HCT116 (cell line): ENCODE results near the gene PSMB4. TPM values are rescaled to one million over a fixed set of nuclear protein-coding genes. Genes with fewer than 3 reads are reported as not detected.
"Not testable (repeated sequence)": the region's sequence is repeated elsewhere in the genome, so short reads cannot be mapped to it uniquely, and the experiment has no call there.

ENCODE experiments used
- ATAC-seq: fragments of 200-7000 bp; cut with Tn5 transposase; 2 replicates; pipeline ENCODE4 v1.9.1; 2020; ENCODE audit warnings: mild to moderate bottlenecking, moderate library complexity
- BruUV-seq: library from RNA; stranded (reverse); fragments of 400-500 nt; replicated peaks from 2 replicates; lab custom pipeline; 2021; lab: Mats Ljungman, UMichigan
- CTCF ChIA-PET: fragments of 300-600 bp; sonication (Branson Sonifier 250); formaldehyde crosslinking; loops from one replicate; lab custom pipeline; 2021; ENCODE audit warnings: antibody characterized with exemption; lab: Charles Lee
- POLR2A ChIA-PET: fragments of 300-600, 350-600 bp; sonication (Branson Sonifier 250); formaldehyde crosslinking; loops from one replicate; lab custom pipeline; 2021; ENCODE audit warnings: antibody characterized with exemption; lab: Charles Lee
- RAD21 ChIA-PET, 2 experiments: fragments of 300-600 bp; sonication (Branson Sonifier 250); formaldehyde crosslinking; loops; one replicate each; lab custom pipeline; 2023; ENCODE audit warnings: low total read pairs in 2 of 2; ENCODE audit not compliant: uncharacterized antibody in 2 of 2, unreplicated experiment in 2 of 2, low non-redundant PET in 1 of 2; lab: Charles Lee
- DNase-seq: peaks from one replicate; pipeline ENCODE4 v3.0.0-alpha.2; 2010; ENCODE audit warnings: low read depth, low spot score
- H2AFZ ChIP-seq: fragments of 200-600 bp; shearing (Covaris generic), sonication (generic); 2 replicates; pipeline ENCODE4 v1.6.1; 2017; ENCODE audit warnings: low read depth, mixed run types, mixed read lengths, antibody characterized with exemption, low read length; ENCODE audit not compliant: poor library complexity, severe bottlenecking
- H3K27ac ChIP-seq: 2 replicates; pipeline ENCODE4 v1.5.1; 2012; ENCODE audit warnings: low read depth, low read length
- H3K27me3 ChIP-seq: fragments of 200-600 bp; sonication (generic); 2 replicates; pipeline ENCODE4 v1.6.1; 2016; ENCODE audit warnings: mixed run types, low read length, mixed read lengths; ENCODE audit not compliant: insufficient read depth
- H3K36me3 ChIP-seq, 2 experiments: fragments of 200-500 bp in 1 of 2; fragments of 200-600 bp in 1 of 2; sonication (Bioruptor generic) in 1 of 2; sonication (generic) in 1 of 2; 2 replicates each; pipeline versions ENCODE4 v1.5.1 to v1.6.1; 2014 to 2016; ENCODE audit warnings: low read length in 2 of 2, inconsistent platforms in 1 of 2, mixed read lengths in 1 of 2, mixed run types in 1 of 2; ENCODE audit not compliant: insufficient read depth in 2 of 2, control insufficient read depth in 1 of 2
- H3K4me1 ChIP-seq, 2 experiments: fragments of 200-600 bp in 1 of 2; sonication (generic) in 1 of 2; 2 replicates each; pipeline versions ENCODE4 v1.5.1 to v1.6.1; 2012 to 2017; ENCODE audit warnings: low read length in 2 of 2, inconsistent platforms in 1 of 2, mild to moderate bottlenecking in 1 of 2, mixed read lengths in 1 of 2, mixed run types in 1 of 2, moderate library complexity in 1 of 2; ENCODE audit not compliant: insufficient read depth in 2 of 2, control insufficient read depth in 1 of 2
- H3K4me2 ChIP-seq: fragments of 200-600 bp; sonication (generic); 2 replicates; pipeline ENCODE4 v1.6.1; 2017; ENCODE audit warnings: mixed run types, low read length, mixed read lengths
- H3K4me3 ChIP-seq, 2 experiments: fragments of 200-600 bp in 1 of 2; sonication (generic) in 1 of 2; replicated peaks in 1 of 2; 2 replicates each; pipeline ENCODE4 v1.5.1; 2011 to 2016; ENCODE audit warnings: low read length in 2 of 2, control low read depth in 1 of 2, low read depth in 1 of 2, mild to moderate bottlenecking in 1 of 2, mixed read lengths in 1 of 2, mixed run types in 1 of 2
- H3K79me2 ChIP-seq: fragments of 200-600 bp; sonication (generic); 2 replicates; pipeline ENCODE4 v1.6.1; 2017; ENCODE audit warnings: mild to moderate bottlenecking, mixed run types, low read length, moderate library complexity, mixed read lengths; ENCODE audit not compliant: insufficient read depth
- H3K9ac ChIP-seq: fragments of 200-600 bp; sonication (generic); 2 replicates; pipeline ENCODE4 v1.6.1; 2016; ENCODE audit warnings: low read length, mixed read lengths
- H3K9me2 ChIP-seq: fragments of 200-600 bp; sonication (generic), shearing (Covaris generic); 2 replicates; pipeline ENCODE4 v1.6.1; 2017; ENCODE audit warnings: mixed run types, mild to moderate bottlenecking, moderate library complexity; ENCODE audit not compliant: insufficient read depth
- H3K9me3 ChIP-seq, 2 experiments: fragments of 200-500 bp in 1 of 2; fragments of 200-600 bp in 1 of 2; sonication (Bioruptor generic) in 1 of 2; sonication (generic) in 1 of 2; 2 replicates each; pipeline ENCODE4 v1.6.1; 2014 to 2017; ENCODE audit warnings: low read length in 2 of 2, mixed read lengths in 2 of 2, inconsistent platforms in 1 of 2, low read depth in 1 of 2, mild to moderate bottlenecking in 1 of 2, mixed run types in 1 of 2, moderate library complexity in 1 of 2; ENCODE audit not compliant: control insufficient read depth in 1 of 2, insufficient read depth in 1 of 2
- H4K20me1 ChIP-seq: fragments of 200-600 bp; sonication (generic), shearing (Covaris generic); 2 replicates; pipeline ENCODE4 v1.6.1; 2017; ENCODE audit warnings: mixed run types, mild to moderate bottlenecking, moderate library complexity; ENCODE audit not compliant: insufficient read depth
- CEBPB ChIP-seq: IDR thresholded peaks from 2 replicates; pipeline ENCODE4 v1.6.1; 2012; ENCODE audit warnings: low read depth
- EZH2phosphoT487 ChIP-seq: fragments of 200-600 bp; IDR thresholded peaks from 2 replicates; pipeline ENCODE4 v1.6.1; 2018; ENCODE audit warnings: antibody characterized with exemption, borderline replicate concordance
- FOSL1 ChIP-seq: IDR thresholded peaks from 2 replicates; pipeline ENCODE4 v1.6.1; 2012; ENCODE audit warnings: low read depth
- SIN3A ChIP-seq: IDR thresholded peaks from 2 replicates; pipeline ENCODE4 v1.6.1; 2012; ENCODE audit warnings: low read depth
- SP1 ChIP-seq: IDR thresholded peaks from 2 replicates; pipeline ENCODE4 v1.6.1; 2012; ENCODE audit warnings: low read depth
- TCF7L2 ChIP-seq: IDR thresholded peaks from 2 replicates; pipeline ENCODE4 v1.7.0; 2011; ENCODE audit warnings: borderline replicate concordance, inconsistent platforms; ENCODE audit not compliant: insufficient read depth, insufficient read length; ENCODE audit errors: extremely low read depth
- ZNF274 ChIP-seq: fragments of 200-500 bp; sonication (Bioruptor generic); IDR thresholded peaks from 2 replicates; pipeline ENCODE4 v1.6.1; 2014; ENCODE audit warnings: mild to moderate bottlenecking, low read depth, low read length, inconsistent platforms
- intact Hi-C: fragments of 100-400 bp; cut with micrococcal nuclease; formaldehyde crosslinking; loops from 2 replicates; pipeline ENCODE4 v1.10.0; 2022
- total RNA-seq: library from RNA; stranded (reverse); gene quantifications from one replicate; pipeline ENCODE4 v1.2.1, GENCODE V29; 2021; ENCODE audit not compliant: unreplicated experiment
- TF ChIP-seq, protein P1 (sequence below): IDR thresholded peaks from 2 replicates; pipeline ENCODE4 v1.6.1; 2011; ENCODE audit warnings: mild to moderate bottlenecking, low read length, moderate library complexity; ENCODE audit not compliant: insufficient replicate concordance; ENCODE audit errors: extremely low read depth
- TF ChIP-seq, protein P2 (sequence below): IDR thresholded peaks from 2 replicates; pipeline ENCODE4 v1.6.1; 2012
- TF ChIP-seq, protein P3 (sequence below), 3 experiments: fragments of 200-600 bp in 1 of 3; sonication (generic) in 1 of 3; IDR thresholded peaks in 2 of 3; conservative IDR thresholded peaks in 1 of 3; 2 replicates each; pipeline ENCODE4 v1.5.1; 2012 to 2017; ENCODE audit warnings: low read depth in 2 of 3, low read length in 2 of 3, antibody characterized with exemption in 1 of 3, borderline replicate concordance in 1 of 3, control low read depth in 1 of 3, mild to moderate bottlenecking in 1 of 3, mixed read lengths in 1 of 3, mixed run types in 1 of 3, moderate library complexity in 1 of 3; ENCODE audit not compliant: insufficient read depth in 1 of 3

The PSMB4 gene
- total RNA-seq, 1 experiment from 2014 or later, result 341 TPM

DNA sequence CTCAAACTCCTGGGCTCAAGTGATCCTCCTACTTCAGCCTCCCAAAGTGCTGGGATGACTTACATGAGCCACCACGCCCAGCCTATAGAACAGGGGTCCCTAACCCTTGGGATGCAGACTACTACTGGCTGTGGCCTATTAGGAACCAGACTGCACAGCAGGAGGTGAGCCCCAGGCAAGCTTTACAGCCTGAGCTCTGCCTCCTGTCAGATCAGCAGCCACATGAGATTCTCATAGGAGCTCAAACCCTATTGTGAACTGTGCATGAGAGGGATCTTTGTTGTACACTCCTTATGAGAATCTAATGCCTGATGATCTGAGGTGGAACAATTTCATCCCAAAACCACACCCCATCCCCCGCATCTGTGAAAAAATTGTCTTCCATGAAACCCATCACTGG lies 13.4 kb upstream of the PSMB4 start:
- Histone ChIP-seq H2AFZ (no peak overlapping the region), H3K4me2 (no peak overlapping the region), H3K27me3 (no peaks in the 10 kb centered on the region), H3K4me3 (no peak overlapping the region), H3K79me2 (no peaks in the 10 kb centered on the region), H3K36me3 (no peaks in the 10 kb centered on the region), H3K9me2 (no peaks in the 10 kb centered on the region), H3K9me3 (no peaks in the 10 kb centered on the region), H3K9ac (no peak overlapping the region), H3K4me1 (no peaks in the 10 kb centered on the region), H3K27ac (no peak overlapping the region), H4K20me1 (no peaks in the 10 kb centered on the region)
- no TSS peak for BruUV-seq
- TF ChIP-seq, protein P1, sequence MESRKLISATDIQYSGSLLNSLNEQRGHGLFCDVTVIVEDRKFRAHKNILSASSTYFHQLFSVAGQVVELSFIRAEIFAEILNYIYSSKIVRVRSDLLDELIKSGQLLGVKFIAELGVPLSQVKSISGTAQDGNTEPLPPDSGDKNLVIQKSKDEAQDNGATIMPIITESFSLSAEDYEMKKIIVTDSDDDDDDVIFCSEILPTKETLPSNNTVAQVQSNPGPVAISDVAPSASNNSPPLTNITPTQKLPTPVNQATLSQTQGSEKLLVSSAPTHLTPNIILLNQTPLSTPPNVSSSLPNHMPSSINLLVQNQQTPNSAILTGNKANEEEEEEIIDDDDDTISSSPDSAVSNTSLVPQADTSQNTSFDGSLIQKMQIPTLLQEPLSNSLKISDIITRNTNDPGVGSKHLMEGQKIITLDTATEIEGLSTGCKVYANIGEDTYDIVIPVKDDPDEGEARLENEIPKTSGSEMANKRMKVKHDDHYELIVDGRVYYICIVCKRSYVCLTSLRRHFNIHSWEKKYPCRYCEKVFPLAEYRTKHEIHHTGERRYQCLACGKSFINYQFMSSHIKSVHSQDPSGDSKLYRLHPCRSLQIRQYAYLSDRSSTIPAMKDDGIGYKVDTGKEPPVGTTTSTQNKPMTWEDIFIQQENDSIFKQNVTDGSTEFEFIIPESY, result no peak
- TF ChIP-seq FOSL1 (no peak), TCF7L2 (no peak), ZNF274 (no peak), EZH2phosphoT487 (no peak), SP1 (no peak), SIN3A (no peak), CEBPB (no peak)
- TF ChIP-seq, protein P2, sequence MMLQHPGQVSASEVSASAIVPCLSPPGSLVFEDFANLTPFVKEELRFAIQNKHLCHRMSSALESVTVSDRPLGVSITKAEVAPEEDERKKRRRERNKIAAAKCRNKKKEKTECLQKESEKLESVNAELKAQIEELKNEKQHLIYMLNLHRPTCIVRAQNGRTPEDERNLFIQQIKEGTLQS, result no peak
- TF ChIP-seq, protein P3, sequence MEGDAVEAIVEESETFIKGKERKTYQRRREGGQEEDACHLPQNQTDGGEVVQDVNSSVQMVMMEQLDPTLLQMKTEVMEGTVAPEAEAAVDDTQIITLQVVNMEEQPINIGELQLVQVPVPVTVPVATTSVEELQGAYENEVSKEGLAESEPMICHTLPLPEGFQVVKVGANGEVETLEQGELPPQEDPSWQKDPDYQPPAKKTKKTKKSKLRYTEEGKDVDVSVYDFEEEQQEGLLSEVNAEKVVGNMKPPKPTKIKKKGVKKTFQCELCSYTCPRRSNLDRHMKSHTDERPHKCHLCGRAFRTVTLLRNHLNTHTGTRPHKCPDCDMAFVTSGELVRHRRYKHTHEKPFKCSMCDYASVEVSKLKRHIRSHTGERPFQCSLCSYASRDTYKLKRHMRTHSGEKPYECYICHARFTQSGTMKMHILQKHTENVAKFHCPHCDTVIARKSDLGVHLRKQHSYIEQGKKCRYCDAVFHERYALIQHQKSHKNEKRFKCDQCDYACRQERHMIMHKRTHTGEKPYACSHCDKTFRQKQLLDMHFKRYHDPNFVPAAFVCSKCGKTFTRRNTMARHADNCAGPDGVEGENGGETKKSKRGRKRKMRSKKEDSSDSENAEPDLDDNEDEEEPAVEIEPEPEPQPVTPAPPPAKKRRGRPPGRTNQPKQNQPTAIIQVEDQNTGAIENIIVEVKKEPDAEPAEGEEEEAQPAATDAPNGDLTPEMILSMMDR (IDR thresholded peaks at IDR 0.05 in 2 of 3, conservative IDR thresholded peaks at IDR 0.05 in 1 of 3; ENCODE audit: borderline replicate concordance in 1 of 3, insufficient read depth in 1 of 3, low read depth in 2 of 3, low read length in 2 of 3), result no peak
- no peak for DNase-seq
- RAD21 ChIA-PET, result no interaction called here
- intact Hi-C loops, result no loop called here
- no peak for ATAC-seq
- POLR2A ChIA-PET, result interaction anchor here (2.3 kb wide), 1 partner anchor 13 kb away, joined by 6 read pairs; the partner anchor contains the start of gene PSMB4
- CTCF ChIA-PET, result no interaction called here

DNA sequence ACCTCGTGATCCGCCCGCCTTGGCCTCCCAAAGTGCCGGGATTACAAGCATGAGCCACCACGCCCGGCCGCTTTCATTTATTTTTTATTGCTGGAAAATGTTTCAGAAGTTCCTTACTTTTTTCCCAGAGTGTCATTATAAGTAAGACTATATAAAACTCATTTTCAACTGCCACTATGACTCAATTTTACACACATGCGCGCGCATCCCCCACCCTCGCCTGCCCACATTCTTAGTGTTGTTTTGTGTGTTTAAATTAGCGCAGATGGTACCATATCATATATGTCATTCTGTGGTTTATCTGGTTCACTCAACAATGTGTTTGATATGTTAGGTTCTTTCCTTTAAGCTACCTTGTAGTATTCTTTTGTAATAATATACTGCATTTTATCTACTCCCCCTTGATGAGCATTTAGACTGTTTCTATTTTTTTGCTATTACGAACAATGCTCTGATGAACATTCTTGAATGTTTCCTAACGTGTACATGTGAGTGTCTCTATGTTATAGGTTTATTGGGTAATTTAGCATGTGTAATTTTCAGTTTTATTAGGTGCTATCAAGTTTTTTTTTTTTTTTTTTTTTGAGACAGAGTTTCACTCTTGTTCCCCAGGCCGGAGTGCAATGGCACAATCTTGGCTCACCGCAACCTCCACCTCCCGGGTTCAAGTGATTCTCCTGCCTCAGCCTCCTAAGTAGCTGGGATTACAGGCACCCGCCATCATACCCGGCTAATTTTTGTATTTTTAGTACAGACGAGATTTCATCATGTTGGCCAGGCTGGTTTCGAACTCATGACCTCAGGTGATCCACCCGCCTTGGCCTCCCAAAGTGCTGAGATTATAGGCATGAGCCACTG lies 8.9 kb upstream of the PSMB4 start:
- H3K9me2 ChIP-seq, H3K27ac ChIP-seq, RAD21 ChIA-PET, intact Hi-C loops, H3K4me3 ChIP-seq, DNase-seq, H3K79me2 ChIP-seq, H2AFZ ChIP-seq, BruUV-seq, H3K9ac ChIP-seq, H3K36me3 ChIP-seq, H4K20me1 ChIP-seq, H3K4me1 ChIP-seq, H3K9me3 ChIP-seq, ATAC-seq, H3K27me3 ChIP-seq, H3K4me2 ChIP-seq, CTCF ChIA-PET: not testable (repeated sequence)
- POLR2A ChIA-PET, result interaction anchor here (0.7 kb wide), 1 partner anchor 35 kb away, joined by 3 read pairs; no protein-coding TSS in a partner anchor
